ENCODE measurements around the gene GID8. TPM values are rescaled to one million over a fixed set of nuclear protein-coding genes. Genes with fewer than 3 reads are reported as not detected.

GID8 gene
- total and polyA plus RNA-seq, 2 of the 13 experiments (the other 11 are each of a cell fraction or from before 2014, with no cell fraction given), result 39.6 to 59.8 TPM

DNA sequence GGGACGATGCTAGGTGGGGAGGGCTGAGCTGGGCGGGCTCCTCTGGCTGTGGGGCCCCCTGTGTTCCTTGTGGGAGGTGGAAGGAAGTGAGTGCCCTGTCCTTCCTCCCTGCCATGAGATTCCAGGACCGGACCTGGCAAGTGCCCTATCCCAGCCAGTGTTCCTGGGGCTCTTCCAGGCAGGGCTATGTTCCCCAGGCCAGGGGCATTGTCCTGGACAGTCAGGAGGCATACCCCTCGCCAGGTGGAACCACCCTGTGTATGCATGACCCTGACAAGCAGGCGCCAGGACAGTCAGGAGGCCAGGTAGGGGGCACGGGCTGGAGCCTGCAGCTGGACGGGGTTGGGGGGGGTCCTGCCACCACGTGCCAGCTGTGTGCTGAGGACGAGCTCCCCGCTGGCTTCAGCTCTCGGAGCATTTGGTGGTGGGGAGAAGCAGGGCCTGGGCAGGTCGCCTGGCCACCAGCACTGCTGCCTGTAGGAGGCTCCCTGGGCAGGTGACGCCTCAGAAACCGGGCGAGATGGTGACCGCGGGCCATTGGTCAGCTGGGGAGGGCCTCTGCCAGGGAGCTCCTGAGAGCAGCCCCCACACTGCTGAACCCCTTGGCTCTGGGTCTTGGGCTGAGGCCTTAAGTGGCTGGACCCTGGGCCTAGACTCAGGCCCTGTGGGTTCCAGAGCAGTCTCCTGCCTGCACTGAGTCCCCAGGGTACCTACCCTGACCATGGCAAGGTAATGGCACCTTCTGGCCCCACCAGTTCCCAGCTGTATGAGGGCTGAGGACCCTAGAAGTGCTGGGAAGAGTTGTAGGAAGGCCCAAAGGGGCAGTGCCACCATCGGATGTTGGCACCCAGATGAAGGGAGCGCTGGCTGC, 15.3 kb downstream of the GID8 start (continued):
- TF ChIP-seq ZHX2 (IDR thresholded peaks at IDR 0.05; ENCODE audit: low read depth) (no peak), ZHX2 (CRISPR knock-in tag; IDR thresholded peaks at IDR 0.05; ENCODE audit: borderline replicate concordance) (peak; percentile 66), ZNF432 (CRISPR knock-in tag; IDR thresholded peaks at IDR 0.05; ENCODE audit: borderline replicate concordance) (peak; percentile 85; the same call in 1 of the 2 replicates), RAD21 (CRISPR knock-in tag; IDR thresholded peaks at IDR 0.05) (peak; percentile 6; the same call in 1 of the 2 replicates), LBX2 (CRISPR knock-in tag; IDR thresholded peaks at IDR 0.05; ENCODE audit: borderline replicate concordance) (0 out of 2 replicates have a peak, but pooled peaks have one; percentile 76), PHF21A (CRISPR knock-in tag; IDR thresholded peaks at IDR 0.05) (0 out of 2 replicates have a peak, but pooled peaks have one; percentile 1), ZNF687 (CRISPR knock-in tag; IDR thresholded peaks at IDR 0.05) (peak; percentile 22), KDM5B (CRISPR knock-in tag; IDR thresholded peaks at IDR 0.05; ENCODE audit: borderline replicate concordance) (no peak; the same call in none of the 2 replicates), ZBTB43 (CRISPR knock-in tag; conservative IDR thresholded peaks at IDR 0.05) (peak; percentile 72)
- TF ChIP-seq, protein P1, sequence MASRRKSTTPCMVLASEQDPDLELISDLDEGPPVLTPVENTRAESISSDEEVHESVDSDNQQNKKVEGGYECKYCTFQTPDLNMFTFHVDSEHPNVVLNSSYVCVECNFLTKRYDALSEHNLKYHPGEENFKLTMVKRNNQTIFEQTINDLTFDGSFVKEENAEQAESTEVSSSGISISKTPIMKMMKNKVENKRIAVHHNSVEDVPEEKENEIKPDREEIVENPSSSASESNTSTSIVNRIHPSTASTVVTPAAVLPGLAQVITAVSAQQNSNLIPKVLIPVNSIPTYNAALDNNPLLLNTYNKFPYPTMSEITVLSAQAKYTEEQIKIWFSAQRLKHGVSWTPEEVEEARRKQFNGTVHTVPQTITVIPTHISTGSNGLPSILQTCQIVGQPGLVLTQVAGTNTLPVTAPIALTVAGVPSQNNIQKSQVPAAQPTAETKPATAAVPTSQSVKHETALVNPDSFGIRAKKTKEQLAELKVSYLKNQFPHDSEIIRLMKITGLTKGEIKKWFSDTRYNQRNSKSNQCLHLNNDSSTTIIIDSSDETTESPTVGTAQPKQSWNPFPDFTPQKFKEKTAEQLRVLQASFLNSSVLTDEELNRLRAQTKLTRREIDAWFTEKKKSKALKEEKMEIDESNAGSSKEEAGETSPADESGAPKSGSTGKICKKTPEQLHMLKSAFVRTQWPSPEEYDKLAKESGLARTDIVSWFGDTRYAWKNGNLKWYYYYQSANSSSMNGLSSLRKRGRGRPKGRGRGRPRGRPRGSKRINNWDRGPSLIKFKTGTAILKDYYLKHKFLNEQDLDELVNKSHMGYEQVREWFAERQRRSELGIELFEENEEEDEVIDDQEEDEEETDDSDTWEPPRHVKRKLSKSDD (CRISPR knock-in tag; IDR thresholded peaks at IDR 0.05; ENCODE audit: low read depth), result 0 out of 2 replicates have a peak, but pooled peaks have one; percentile 16
